ENCODE results near the gene PFAS.

The PFAS gene

DNA sequence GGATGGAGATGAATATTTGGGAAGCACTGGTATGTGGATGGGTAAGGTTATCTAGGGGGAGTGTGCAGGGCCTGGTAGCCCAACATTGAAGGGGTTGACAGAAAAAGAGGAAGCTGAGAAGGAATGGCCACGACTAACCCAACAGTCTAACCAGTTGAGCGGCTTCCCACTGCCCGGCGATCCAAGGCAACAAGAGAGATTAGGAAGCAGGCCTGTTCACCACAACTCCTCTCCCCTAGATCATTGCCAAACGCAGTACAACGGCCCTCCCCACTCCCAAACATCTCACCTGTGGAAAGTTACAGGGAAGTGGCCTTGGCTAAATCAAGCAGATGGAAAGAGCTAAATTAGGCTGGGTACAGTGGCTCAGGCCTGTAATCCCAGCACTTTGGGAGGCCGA lies 28.2 kb downstream of the PFAS start:
- no peak for DNase-seq (ENCODE audit: low read depth)
- TF ChIP-seq, protein P1, sequence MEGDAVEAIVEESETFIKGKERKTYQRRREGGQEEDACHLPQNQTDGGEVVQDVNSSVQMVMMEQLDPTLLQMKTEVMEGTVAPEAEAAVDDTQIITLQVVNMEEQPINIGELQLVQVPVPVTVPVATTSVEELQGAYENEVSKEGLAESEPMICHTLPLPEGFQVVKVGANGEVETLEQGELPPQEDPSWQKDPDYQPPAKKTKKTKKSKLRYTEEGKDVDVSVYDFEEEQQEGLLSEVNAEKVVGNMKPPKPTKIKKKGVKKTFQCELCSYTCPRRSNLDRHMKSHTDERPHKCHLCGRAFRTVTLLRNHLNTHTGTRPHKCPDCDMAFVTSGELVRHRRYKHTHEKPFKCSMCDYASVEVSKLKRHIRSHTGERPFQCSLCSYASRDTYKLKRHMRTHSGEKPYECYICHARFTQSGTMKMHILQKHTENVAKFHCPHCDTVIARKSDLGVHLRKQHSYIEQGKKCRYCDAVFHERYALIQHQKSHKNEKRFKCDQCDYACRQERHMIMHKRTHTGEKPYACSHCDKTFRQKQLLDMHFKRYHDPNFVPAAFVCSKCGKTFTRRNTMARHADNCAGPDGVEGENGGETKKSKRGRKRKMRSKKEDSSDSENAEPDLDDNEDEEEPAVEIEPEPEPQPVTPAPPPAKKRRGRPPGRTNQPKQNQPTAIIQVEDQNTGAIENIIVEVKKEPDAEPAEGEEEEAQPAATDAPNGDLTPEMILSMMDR (conservative IDR thresholded peaks at IDR 0.05; ENCODE audit: control insufficient read depth, insufficient read depth, low read depth, low read length), result no peak
- H3K4me3 ChIP-seq (ENCODE audit: control insufficient read depth, low read depth, low read length), result no peak overlapping the region

GRCh38 chr17:8282345-8282744 lies 33.3 kb downstream of the PFAS start:
- H3K4me3 ChIP-seq (ENCODE audit: control insufficient read depth, low read depth, low read length), result no peak overlapping the region

DNA sequence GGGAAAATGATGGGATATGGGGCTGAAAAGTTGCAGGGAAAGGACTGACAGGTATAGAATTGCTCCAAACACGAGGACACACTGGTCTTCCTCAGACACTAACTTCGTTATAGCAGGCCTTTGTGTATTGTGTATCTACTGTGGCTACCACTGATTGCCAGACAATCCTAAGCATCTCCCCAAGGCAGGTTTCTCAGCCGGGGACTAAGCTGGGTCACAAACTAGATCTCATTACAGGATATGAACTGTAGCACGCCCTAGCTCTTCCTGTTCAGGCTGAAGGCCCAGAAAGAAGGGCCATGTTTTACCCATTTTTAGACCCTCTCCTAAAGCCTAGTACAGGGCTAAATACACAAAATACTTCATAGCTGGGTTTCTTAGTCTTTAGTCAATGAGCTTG lies 34.3 kb downstream of the PFAS start:
- no peak for DNase-seq (ENCODE audit: low read depth)
- TF ChIP-seq, protein P1 (conservative IDR thresholded peaks at IDR 0.05; ENCODE audit: control insufficient read depth, insufficient read depth, low read depth, low read length), result no peak

More at GRCh38 chr17:8282345-8282744, 33.3 kb downstream of the PFAS start:
- TF ChIP-seq, protein P1 (conservative IDR thresholded peaks at IDR 0.05; ENCODE audit: control insufficient read depth, insufficient read depth, low read depth, low read length), result no peak
- DNase-seq (ENCODE audit: low read depth), result no peak

GRCh38 chr17:8284126-8284525 lies 35.0 kb downstream of the PFAS start:
- no peak overlapping the region for H3K4me3 ChIP-seq (ENCODE audit: control insufficient read depth, low read depth, low read length)
- TF ChIP-seq, protein P1 (conservative IDR thresholded peaks at IDR 0.05; ENCODE audit: control insufficient read depth, insufficient read depth, low read depth, low read length), result no peak
- no peak for DNase-seq (ENCODE audit: low read depth)

More for the DNA sequence above, 34.3 kb downstream of the PFAS start:
- no peak overlapping the region for H3K4me3 ChIP-seq (ENCODE audit: control insufficient read depth, low read depth, low read length)

DNA sequence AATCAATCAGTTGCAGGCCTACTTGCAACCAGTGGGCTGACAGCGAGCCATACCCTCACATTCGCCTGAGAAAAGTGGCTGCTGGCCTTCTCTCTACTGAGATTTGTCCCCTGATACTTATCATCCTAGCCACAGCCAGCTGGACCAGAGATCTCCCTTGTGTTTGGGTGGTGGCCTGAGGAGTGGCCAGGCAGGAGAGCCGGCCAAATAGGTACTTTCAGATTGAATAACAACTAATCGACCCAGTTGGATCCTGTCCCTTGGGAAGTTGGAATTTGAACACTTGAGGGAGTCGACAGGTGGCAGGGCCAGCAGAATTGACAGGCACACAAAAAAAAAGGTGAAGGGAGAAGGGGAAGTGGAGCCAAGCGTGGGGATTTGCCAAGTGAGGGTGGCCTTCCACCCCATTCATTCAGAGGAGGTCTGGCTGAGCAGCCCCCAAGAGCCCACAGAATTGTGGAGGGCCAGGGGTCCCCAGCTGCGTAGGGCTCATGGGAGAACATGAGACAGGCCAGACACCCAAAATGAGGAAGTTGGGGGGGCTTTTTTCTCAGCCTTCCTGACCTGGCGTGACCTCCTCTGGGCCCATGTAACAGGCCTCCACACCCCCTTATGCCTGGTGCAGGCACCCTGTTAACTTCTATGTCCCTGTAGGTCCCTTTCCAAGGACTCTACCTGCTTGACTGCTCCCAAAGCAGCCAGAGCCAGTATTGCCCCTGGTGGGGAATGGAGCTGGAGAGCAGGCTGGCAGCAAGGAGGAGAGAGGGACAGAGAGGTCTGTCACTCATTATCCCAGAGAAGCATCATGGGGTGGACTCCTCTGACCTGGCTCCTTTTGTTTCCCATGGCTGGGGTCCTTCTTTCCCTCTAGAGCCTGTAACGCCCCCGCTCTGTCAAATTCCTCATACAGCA lies 36.4 kb downstream of the PFAS start:
- no peak for DNase-seq (ENCODE audit: low read depth)
- H3K4me3 ChIP-seq (ENCODE audit: control insufficient read depth, low read depth, low read length), result no peak overlapping the region
- TF ChIP-seq, protein P1 (conservative IDR thresholded peaks at IDR 0.05; ENCODE audit: control insufficient read depth, insufficient read depth, low read depth, low read length), result no peak

- DNase-seq (ENCODE audit: low read depth), result no peak
Observed at GRCh38 chr17:8287651-8288335, 38.7 kb downstream of the PFAS start.

More at GRCh38 chr17:8287651-8288335, 38.7 kb downstream of the PFAS start:
- TF ChIP-seq, protein P1 (conservative IDR thresholded peaks at IDR 0.05; ENCODE audit: control insufficient read depth, insufficient read depth, low read depth, low read length), result no peak
- peak overlapping the region; percentile 85 for H3K4me3 ChIP-seq (ENCODE audit: control insufficient read depth, low read depth, low read length)
